HT1080 (cell line): ENCODE measurements around the gene DEPP1. TPM values are rescaled to one million over a fixed set of nuclear protein-coding genes. Genes with fewer than 3 reads are reported as not detected.
A peak's percentile ranks its signal among the peaks of the same experiment; 100 is the strongest.

Experiments used
- DNase-seq: peaks from one replicate; pipeline ENCODE4 v3.0.0-alpha.2; 2015; ENCODE audit warnings: low read depth
- total RNA-seq: library from RNA; depleted of rRNA; stranded (reverse); fragments of >200 nt; shearing (Covaris generic); gene quantifications from 2 replicates; pipeline ENCODE4 v1.2.3, GENCODE V29; 2014

DEPP1 gene
- total RNA-seq, 1 experiment from 2014 or later = 1.2 TPM

- DNase-seq = peak; percentile 18
These were observed 1.9 kb upstream of the DEPP1 start for GRCh38 chr10:44980309-44981171.

- DNase-seq = no peak
These were observed 927 bp upstream of the DEPP1 start for GRCh38 chr10:44979281-44980191.

GRCh38 chr10:44978213-44978569, 418 bp downstream of the DEPP1 start:
- no peak for DNase-seq

GRCh38 chr10:44977287-44978212, 1.1 kb downstream of the DEPP1 start:
- no peak for DNase-seq

- DNase-seq = no peak
These were observed 2.0 kb downstream of the DEPP1 start for GRCh38 chr10:44976352-44977198.

GRCh38 chr10:44975431-44976331, 2.9 kb downstream of the DEPP1 start:
- peak; percentile 69 for DNase-seq

- DNase-seq = peak; percentile 56
These were observed 3.8 kb downstream of the DEPP1 start for GRCh38 chr10:44974628-44975430.

- no peak for DNase-seq
These were observed 4.5 kb downstream of the DEPP1 start for GRCh38 chr10:44974082-44974627.

- DNase-seq = no peak
These were observed 5.1 kb downstream of the DEPP1 start for GRCh38 chr10:44973323-44974081.

- DNase-seq = no peak
These were observed 5.7 kb downstream of the DEPP1 start for GRCh38 chr10:44972874-44973306.

- no peak for DNase-seq
These were observed 6.5 kb downstream of the DEPP1 start for GRCh38 chr10:44971935-44972757.

GRCh38 chr10:44971434-44971833, 7.2 kb downstream of the DEPP1 start:
- no peak for DNase-seq

GRCh38 chr10:44970812-44971395, 7.7 kb downstream of the DEPP1 start:
- no peak for DNase-seq

- DNase-seq = no peak
These were observed 8.8 kb downstream of the DEPP1 start for GRCh38 chr10:44969854-44970253.

- DNase-seq = no peak
These were observed 9.9 kb downstream of the DEPP1 start for GRCh38 chr10:44968500-44969400.
